HG02759 (cell line): Measurements from ENCODE around the gene EARS2.
"Not testable (repeated sequence)": the region's sequence is repeated elsewhere in the genome, so short reads cannot be mapped to it uniquely, and the experiment has no call there.

Source experiments
- ATAC-seq: cut with Tn5 transposase; IDR thresholded peaks from one replicate; pipeline ENCODE4 v1.9.1; 2021; ENCODE audit warnings: mild to moderate bottlenecking, moderate library complexity; ENCODE audit not compliant: unreplicated experiment

The EARS2 gene

GRCh38 chr16:23485257-23485614 is 71.9 kb downstream of the EARS2 start:
- no peak for ATAC-seq

- no peak for ATAC-seq
Measured at GRCh38 chr16:23484510-23485256, 72.5 kb downstream of the EARS2 start.

GRCh38 chr16:23483492-23483891 is 73.7 kb downstream of the EARS2 start:
- not testable (repeated sequence) for ATAC-seq

GRCh38 chr16:23482778-23483177 is 74.4 kb downstream of the EARS2 start:
- no peak for ATAC-seq

GRCh38 chr16:23480257-23480656 is 76.9 kb downstream of the EARS2 start:
- ATAC-seq, result no peak

GRCh38 chr16:23479138-23479537 is 78.0 kb downstream of the EARS2 start:
- no peak for ATAC-seq

- ATAC-seq, result no peak
Measured at GRCh38 chr16:23478566-23478965, 78.6 kb downstream of the EARS2 start.

- ATAC-seq, result no peak
Measured at GRCh38 chr16:23476289-23476688, 80.9 kb downstream of the EARS2 start.
